SK-N-SH treated with all-trans-retinoic acid at 6 μM for 48 hours (cell line): Measurements from ENCODE around the gene HAAO.

Source experiments
- ATAC-seq: fragments of 200-7000 bp; cut with Tn5 transposase; 3 replicates; pipeline ENCODE4 v1.9.1; 2020; ENCODE audit warnings: mild to moderate bottlenecking, moderate library complexity
- ARNTL ChIP-seq: fragments of 450-650 bp; formaldehyde crosslinking; IDR thresholded peaks from 2 replicates; pipeline ENCODE4 v1.5.0; 2020; ENCODE audit warnings: low read depth, mild to moderate bottlenecking, moderate library complexity, borderline replicate concordance
- BACH2 ChIP-seq: fragments of 250-450 bp; sonication (Bioruptor Pico); IDR thresholded peaks from 2 replicates; pipeline ENCODE4 v1.9.0; 2021; ENCODE audit warnings: mild to moderate bottlenecking, borderline replicate concordance
- CSDC2 ChIP-seq: fragments of 250-450 bp; sonication (Bioruptor Pico); IDR thresholded peaks from 2 replicates; pipeline ENCODE4 v1.5.0; 2020; ENCODE audit warnings: mild to moderate bottlenecking, moderate library complexity
- ESRRG ChIP-seq: fragments of 250-450 bp; sonication (Bioruptor Pico); IDR thresholded peaks from 2 replicates; pipeline ENCODE4 v1.6.1; 2021; ENCODE audit warnings: mild to moderate bottlenecking
- GLIS3 ChIP-seq: fragments of 250-450 bp; sonication (Bioruptor Pico); IDR thresholded peaks from 2 replicates; pipeline ENCODE4 v1.5.0; 2020; ENCODE audit warnings: mild to moderate bottlenecking, moderate library complexity
- ISL1 ChIP-seq: fragments of 250-450 bp; sonication (Bioruptor Pico); IDR thresholded peaks from 2 replicates; pipeline ENCODE4 v2.1.2; 2022; ENCODE audit warnings: mild to moderate bottlenecking, moderate library complexity
- PPARA ChIP-seq: fragments of 250-450 bp; sonication (Bioruptor Pico); IDR thresholded peaks from 2 replicates; pipeline ENCODE4 v1.5.0; 2020; ENCODE audit warnings: mild to moderate bottlenecking, borderline replicate concordance
- RARB ChIP-seq: fragments of 250-450 bp; sonication (Bioruptor Pico); IDR thresholded peaks from 2 replicates; pipeline ENCODE4 v1.8.0; 2021; ENCODE audit warnings: mild to moderate bottlenecking, moderate library complexity
- SNAI2 ChIP-seq: fragments of 250-450 bp; sonication (Bioruptor Pico); IDR thresholded peaks from 2 replicates; pipeline ENCODE4 v1.5.0; 2020; ENCODE audit warnings: mild to moderate bottlenecking, moderate library complexity
- TCF4 ChIP-seq: fragments of 250-450 bp; sonication (Bioruptor Pico); IDR thresholded peaks from 2 replicates; pipeline ENCODE4 v1.8.0; 2021; ENCODE audit warnings: mild to moderate bottlenecking, moderate library complexity, borderline replicate concordance
- TOX ChIP-seq: fragments of 250-450 bp; sonication (Bioruptor Pico); IDR thresholded peaks from 2 replicates; pipeline ENCODE4 v1.8.0; 2021; ENCODE audit warnings: mild to moderate bottlenecking, moderate library complexity, borderline replicate concordance
- ZC3H10 ChIP-seq: fragments of 250-450 bp; sonication (Bioruptor Pico); IDR thresholded peaks from 2 replicates; pipeline ENCODE4 v1.5.1; 2021; ENCODE audit warnings: mild to moderate bottlenecking, moderate library complexity
- ZFP3 ChIP-seq: fragments of 250-450 bp; sonication (Bioruptor Pico); IDR thresholded peaks from 2 replicates; pipeline ENCODE4 v1.5.0; 2020; ENCODE audit warnings: mild to moderate bottlenecking, moderate library complexity
- ZFP30 ChIP-seq: fragments of 450-650 bp; formaldehyde crosslinking; IDR thresholded peaks from 2 replicates; pipeline ENCODE4 v1.5.0; 2022; ENCODE audit warnings: mild to moderate bottlenecking, moderate library complexity
- ZNF8 ChIP-seq: fragments of 450-650 bp; formaldehyde crosslinking; IDR thresholded peaks from 2 replicates; pipeline ENCODE4 v1.5.0; 2020; ENCODE audit warnings: mild to moderate bottlenecking, moderate library complexity
- TF ChIP-seq, protein P1 (sequence below): fragments of 250-450 bp; sonication (Bioruptor Pico); IDR thresholded peaks from 2 replicates; pipeline ENCODE4 v1.5.1; 2021; ENCODE audit warnings: mild to moderate bottlenecking, moderate library complexity
- TF ChIP-seq, protein P2 (sequence below): fragments of 250-450 bp; sonication (Bioruptor Pico); IDR thresholded peaks from 2 replicates; pipeline ENCODE4 v1.8.0; 2021; ENCODE audit warnings: low read depth, mild to moderate bottlenecking, moderate library complexity, borderline replicate concordance
- TF ChIP-seq, protein P3 (sequence below): fragments of 250-450 bp; sonication (Bioruptor Pico); IDR thresholded peaks from 2 replicates; pipeline ENCODE4 v1.5.0; 2020; ENCODE audit warnings: mild to moderate bottlenecking, moderate library complexity
- TF ChIP-seq, protein P4 (sequence below): fragments of 250-450 bp; sonication (Bioruptor Pico); IDR thresholded peaks from 2 replicates; pipeline ENCODE4 v1.8.0; 2020; ENCODE audit warnings: mild to moderate bottlenecking, moderate library complexity, borderline replicate concordance
- TF ChIP-seq, protein P5 (sequence below): fragments of 250-450 bp; sonication (Bioruptor Pico); IDR thresholded peaks from 2 replicates; pipeline ENCODE4 v1.5.1; 2020; ENCODE audit warnings: low read depth, mild to moderate bottlenecking, moderate library complexity

The HAAO gene

DNA sequence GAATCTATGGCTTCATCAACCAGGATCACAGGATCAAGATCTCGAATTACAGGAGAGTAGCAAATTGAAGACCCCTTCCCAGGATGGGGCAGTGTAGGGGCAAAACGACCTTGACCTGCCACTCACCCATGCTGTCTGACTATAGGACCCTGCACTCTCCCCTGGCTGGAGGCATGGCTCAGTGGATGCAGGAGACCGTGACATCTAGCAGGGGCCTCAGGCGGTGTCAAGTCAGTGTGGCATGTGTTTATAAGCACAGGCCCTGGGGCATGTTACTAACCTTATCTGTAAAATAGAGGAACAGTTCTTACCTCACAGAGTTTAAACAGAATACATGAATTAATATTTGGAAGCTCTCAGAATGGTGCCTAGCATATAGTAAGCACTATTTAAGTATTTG lies 3.5 kb downstream of the HAAO start:
- TF ChIP-seq CSDC2, result no peak
- no peak for TF ChIP-seq TOX (CRISPR knock-in tag)
- no peak for TF ChIP-seq ZFP30 (CRISPR knock-in tag)
- no peak for ATAC-seq

DNA sequence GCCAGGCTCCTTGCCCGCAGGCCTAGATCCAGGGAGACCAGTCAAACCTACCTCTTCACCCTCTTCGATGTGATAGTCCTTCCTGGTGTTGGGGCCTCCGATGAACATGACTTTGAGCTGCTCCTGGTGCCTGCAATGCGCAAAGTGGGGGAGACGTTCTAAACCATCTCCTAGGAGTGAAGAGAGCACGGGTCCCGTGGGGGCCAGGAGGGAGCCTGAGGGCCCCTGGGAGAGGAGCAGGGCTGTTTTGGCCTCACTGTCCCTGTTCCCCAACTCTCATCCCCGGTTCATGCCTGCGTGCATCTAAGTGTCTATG lies 3.9 kb downstream of the HAAO start:
- TF ChIP-seq, protein P1, sequence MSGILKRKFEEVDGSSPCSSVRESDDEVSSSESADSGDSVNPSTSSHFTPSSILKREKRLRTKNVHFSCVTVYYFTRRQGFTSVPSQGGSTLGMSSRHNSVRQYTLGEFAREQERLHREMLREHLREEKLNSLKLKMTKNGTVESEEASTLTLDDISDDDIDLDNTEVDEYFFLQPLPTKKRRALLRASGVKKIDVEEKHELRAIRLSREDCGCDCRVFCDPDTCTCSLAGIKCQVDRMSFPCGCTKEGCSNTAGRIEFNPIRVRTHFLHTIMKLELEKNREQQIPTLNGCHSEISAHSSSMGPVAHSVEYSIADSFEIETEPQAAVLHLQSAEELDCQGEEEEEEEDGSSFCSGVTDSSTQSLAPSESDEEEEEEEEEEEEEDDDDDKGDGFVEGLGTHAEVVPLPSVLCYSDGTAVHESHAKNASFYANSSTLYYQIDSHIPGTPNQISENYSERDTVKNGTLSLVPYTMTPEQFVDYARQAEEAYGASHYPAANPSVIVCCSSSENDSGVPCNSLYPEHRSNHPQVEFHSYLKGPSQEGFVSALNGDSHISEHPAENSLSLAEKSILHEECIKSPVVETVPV (CRISPR knock-in tag), result no peak
- TF ChIP-seq ZC3H10 (CRISPR knock-in tag) (no peak), SNAI2 (CRISPR knock-in tag) (no peak), ESRRG (CRISPR knock-in tag) (no peak), BACH2 (CRISPR knock-in tag) (no peak), PPARA (CRISPR knock-in tag) (no peak), ZFP30 (CRISPR knock-in tag) (no peak)
- TF ChIP-seq, protein P2, sequence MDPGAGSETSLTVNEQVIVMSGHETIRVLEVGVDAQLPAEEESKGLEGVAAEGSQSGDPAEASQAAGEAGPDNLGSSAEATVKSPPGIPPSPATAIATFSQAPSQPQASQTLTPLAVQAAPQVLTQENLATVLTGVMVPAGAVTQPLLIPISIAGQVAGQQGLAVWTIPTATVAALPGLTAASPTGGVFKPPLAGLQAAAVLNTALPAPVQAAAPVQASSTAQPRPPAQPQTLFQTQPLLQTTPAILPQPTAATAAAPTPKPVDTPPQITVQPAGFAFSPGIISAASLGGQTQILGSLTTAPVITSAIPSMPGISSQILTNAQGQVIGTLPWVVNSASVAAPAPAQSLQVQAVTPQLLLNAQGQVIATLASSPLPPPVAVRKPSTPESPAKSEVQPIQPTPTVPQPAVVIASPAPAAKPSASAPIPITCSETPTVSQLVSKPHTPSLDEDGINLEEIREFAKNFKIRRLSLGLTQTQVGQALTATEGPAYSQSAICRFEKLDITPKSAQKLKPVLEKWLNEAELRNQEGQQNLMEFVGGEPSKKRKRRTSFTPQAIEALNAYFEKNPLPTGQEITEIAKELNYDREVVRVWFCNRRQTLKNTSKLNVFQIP (CRISPR knock-in tag), result no peak
- TF ChIP-seq, all 23 proteins: peak for 0
- ATAC-seq, result no peak

DNA sequence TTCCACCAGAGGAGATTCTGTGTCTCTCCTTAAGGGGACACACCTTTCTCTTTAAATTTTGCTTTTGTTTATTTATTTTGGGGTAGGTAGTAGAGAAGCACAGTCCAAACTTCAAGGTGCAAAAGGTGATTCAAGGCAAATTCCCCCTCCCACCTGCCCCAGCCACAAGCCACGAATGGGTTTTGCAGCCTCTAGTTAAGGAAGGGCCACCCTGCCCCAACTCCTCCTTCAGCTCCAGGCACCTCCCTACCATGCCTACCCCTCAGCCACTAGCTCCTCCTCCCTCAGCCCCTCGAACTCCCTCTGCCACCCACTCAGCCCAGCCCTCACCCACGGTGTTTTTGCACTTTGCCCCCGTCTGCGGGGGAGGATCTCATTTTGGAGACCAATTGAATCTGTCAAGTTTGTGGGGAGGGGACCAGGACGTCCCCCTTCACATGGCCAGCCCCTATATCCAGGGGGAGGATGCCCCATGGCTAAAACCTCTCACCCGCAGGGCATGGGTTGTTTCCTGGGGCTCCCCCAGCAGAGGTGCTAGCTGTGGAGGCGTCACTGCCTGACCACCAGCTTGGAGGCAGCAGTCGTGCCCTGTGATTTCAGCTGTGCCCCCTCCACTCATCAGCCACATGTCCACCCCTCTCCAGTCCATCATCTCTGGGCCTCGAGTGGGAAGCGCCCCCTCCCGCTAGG lies 4.5 kb downstream of the HAAO start:
- no peak for ATAC-seq
- no peak for TF ChIP-seq ZFP3 (CRISPR knock-in tag)
- TF ChIP-seq ZC3H10 (CRISPR knock-in tag), result no peak
- TF ChIP-seq, protein P1 (CRISPR knock-in tag), result no peak
- no peak for TF ChIP-seq ARNTL
- no peak for TF ChIP-seq RARB (CRISPR knock-in tag)
- TF ChIP-seq ISL1, result no peak
- TF ChIP-seq, protein P3, sequence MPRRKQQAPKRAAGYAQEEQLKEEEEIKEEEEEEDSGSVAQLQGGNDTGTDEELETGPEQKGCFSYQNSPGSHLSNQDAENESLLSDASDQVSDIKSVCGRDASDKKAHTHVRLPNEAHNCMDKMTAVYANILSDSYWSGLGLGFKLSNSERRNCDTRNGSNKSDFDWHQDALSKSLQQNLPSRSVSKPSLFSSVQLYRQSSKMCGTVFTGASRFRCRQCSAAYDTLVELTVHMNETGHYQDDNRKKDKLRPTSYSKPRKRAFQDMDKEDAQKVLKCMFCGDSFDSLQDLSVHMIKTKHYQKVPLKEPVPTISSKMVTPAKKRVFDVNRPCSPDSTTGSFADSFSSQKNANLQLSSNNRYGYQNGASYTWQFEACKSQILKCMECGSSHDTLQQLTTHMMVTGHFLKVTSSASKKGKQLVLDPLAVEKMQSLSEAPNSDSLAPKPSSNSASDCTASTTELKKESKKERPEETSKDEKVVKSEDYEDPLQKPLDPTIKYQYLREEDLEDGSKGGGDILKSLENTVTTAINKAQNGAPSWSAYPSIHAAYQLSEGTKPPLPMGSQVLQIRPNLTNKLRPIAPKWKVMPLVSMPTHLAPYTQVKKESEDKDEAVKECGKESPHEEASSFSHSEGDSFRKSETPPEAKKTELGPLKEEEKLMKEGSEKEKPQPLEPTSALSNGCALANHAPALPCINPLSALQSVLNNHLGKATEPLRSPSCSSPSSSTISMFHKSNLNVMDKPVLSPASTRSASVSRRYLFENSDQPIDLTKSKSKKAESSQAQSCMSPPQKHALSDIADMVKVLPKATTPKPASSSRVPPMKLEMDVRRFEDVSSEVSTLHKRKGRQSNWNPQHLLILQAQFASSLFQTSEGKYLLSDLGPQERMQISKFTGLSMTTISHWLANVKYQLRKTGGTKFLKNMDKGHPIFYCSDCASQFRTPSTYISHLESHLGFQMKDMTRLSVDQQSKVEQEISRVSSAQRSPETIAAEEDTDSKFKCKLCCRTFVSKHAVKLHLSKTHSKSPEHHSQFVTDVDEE (CRISPR knock-in tag), result no peak
- TF ChIP-seq ESRRG (CRISPR knock-in tag), result no peak
- no peak for TF ChIP-seq ZNF8
- TF ChIP-seq, protein P4, sequence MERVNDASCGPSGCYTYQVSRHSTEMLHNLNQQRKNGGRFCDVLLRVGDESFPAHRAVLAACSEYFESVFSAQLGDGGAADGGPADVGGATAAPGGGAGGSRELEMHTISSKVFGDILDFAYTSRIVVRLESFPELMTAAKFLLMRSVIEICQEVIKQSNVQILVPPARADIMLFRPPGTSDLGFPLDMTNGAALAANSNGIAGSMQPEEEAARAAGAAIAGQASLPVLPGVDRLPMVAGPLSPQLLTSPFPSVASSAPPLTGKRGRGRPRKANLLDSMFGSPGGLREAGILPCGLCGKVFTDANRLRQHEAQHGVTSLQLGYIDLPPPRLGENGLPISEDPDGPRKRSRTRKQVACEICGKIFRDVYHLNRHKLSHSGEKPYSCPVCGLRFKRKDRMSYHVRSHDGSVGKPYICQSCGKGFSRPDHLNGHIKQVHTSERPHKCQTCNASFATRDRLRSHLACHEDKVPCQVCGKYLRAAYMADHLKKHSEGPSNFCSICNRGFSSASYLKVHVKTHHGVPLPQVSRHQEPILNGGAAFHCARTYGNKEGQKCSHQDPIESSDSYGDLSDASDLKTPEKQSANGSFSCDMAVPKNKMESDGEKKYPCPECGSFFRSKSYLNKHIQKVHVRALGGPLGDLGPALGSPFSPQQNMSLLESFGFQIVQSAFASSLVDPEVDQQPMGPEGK (CRISPR knock-in tag), result no peak
- no peak for TF ChIP-seq TCF4 (CRISPR knock-in tag)
- TF ChIP-seq GLIS3 (CRISPR knock-in tag), result no peak
- TF ChIP-seq, protein P5, sequence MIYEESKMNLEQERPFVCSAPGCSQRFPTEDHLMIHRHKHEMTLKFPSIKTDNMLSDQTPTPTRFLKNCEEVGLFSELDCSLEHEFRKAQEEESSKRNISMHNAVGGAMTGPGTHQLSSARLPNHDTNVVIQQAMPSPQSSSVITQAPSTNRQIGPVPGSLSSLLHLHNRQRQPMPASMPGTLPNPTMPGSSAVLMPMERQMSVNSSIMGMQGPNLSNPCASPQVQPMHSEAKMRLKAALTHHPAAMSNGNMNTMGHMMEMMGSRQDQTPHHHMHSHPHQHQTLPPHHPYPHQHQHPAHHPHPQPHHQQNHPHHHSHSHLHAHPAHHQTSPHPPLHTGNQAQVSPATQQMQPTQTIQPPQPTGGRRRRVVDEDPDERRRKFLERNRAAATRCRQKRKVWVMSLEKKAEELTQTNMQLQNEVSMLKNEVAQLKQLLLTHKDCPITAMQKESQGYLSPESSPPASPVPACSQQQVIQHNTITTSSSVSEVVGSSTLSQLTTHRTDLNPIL, result no peak
- no peak for TF ChIP-seq BACH2 (CRISPR knock-in tag)
- no peak for TF ChIP-seq SNAI2 (CRISPR knock-in tag)
- TF ChIP-seq TOX (CRISPR knock-in tag), result no peak
- no peak for TF ChIP-seq PPARA (CRISPR knock-in tag)
